Measurements from ENCODE around the gene SRCAP. TPM values are rescaled to one million over a fixed set of nuclear protein-coding genes. Genes with fewer than 3 reads are reported as not detected.

SRCAP gene
- total RNA-seq, 4 donors from 2014 or later: 32.9 to 57.7 (median 50.7) TPM

GRCh38 chr16:30722916-30723315 lies 23.9 kb downstream of the SRCAP start:
- Histone ChIP-seq H3K9me3 (no peaks in the 10 kb centered on the region), H3K4me1 (no peaks in the 10 kb centered on the region), H3K4me3 (replicated peaks in 1 of 3) (no peak overlapping the region), H3K27me3 (no peaks in the 10 kb centered on the region), H3K27ac (no peak overlapping the region), H3K36me3 (peaks cover 73 to 74% of the 10 kb centered on the region in 2 donors)
- DNase-seq: no peak
- TF ChIP-seq POLR2A (IDR thresholded peaks at IDR 0.05) (no peak), CTCF (IDR thresholded peaks at IDR 0.05) (no peak)
- WGBS, 2 donors: 90 to 93% methylated on average over 10 of the region's 10 CpGs
- intact Hi-C loops (cut with DNase I): no loop called here

- no peak for TF ChIP-seq CTCF (IDR thresholded peaks at IDR 0.05)
- no peak for TF ChIP-seq POLR2A (IDR thresholded peaks at IDR 0.05)
- Histone ChIP-seq H3K9me3 (no peaks in the 10 kb centered on the region), H3K4me1 (no peaks in the 10 kb centered on the region), H3K36me3 (peaks cover 67 to 71% of the 10 kb centered on the region in 2 donors), H3K4me3 (replicated peaks in 1 of 3) (no peak overlapping the region), H3K27me3 (no peaks in the 10 kb centered on the region), H3K27ac (no peak overlapping the region)
- WGBS, 2 donors: 93 to 95% methylated on average over 12 of the region's 12 CpGs
- DNase-seq: no peak
- intact Hi-C loops (cut with DNase I): no loop called here
These were observed 24.9 kb downstream of the SRCAP start for GRCh38 chr16:30723725-30724355.

- no peak for TF ChIP-seq CTCF (IDR thresholded peaks at IDR 0.05)
- TF ChIP-seq POLR2A (IDR thresholded peaks at IDR 0.05): no peak
- Histone ChIP-seq H3K9me3 (no peaks in the 10 kb centered on the region), H3K27ac (no peak overlapping the region), H3K36me3 (peaks cover 69 to 72% of the 10 kb centered on the region in 2 donors), H3K27me3 (no peaks in the 10 kb centered on the region), H3K4me3 (replicated peaks in 1 of 3) (no peak overlapping the region), H3K4me1 (no peaks in the 10 kb centered on the region)
- WGBS, 2 donors: 84 to 85% methylated on average over 23 of the region's 23 CpGs
- DNase-seq: no peak
- intact Hi-C loops (cut with DNase I): no loop called here
These were observed 25.9 kb downstream of the SRCAP start for GRCh38 chr16:30724641-30725417.

- Histone ChIP-seq H3K27me3 (no peaks in the 10 kb centered on the region), H3K9me3 (no peaks in the 10 kb centered on the region), H3K27ac (no peak overlapping the region), H3K36me3 (peaks cover 69 to 72% of the 10 kb centered on the region in 2 donors), H3K4me1 (no peaks in the 10 kb centered on the region), H3K4me3 (replicated peaks in 1 of 3) (no peak overlapping the region)
- intact Hi-C loops (cut with DNase I): no loop called here
- no peak for DNase-seq
- WGBS, 2 donors: 89 to 96% methylated on average over 3 of the region's 3 CpGs
- TF ChIP-seq CTCF (IDR thresholded peaks at IDR 0.05) (no peak), POLR2A (IDR thresholded peaks at IDR 0.05) (no peak)
These were observed 26.4 kb downstream of the SRCAP start for GRCh38 chr16:30725418-30725792.

- no peak overlapping the region for H3K4me3 ChIP-seq (replicated peaks in 1 of 3)
- 95 to 97% methylated on average over 6 of the region's 6 CpGs for WGBS, 2 donors
- no peak overlapping the region for H3K27ac ChIP-seq
- DNase-seq: no peak
- TF ChIP-seq CTCF (IDR thresholded peaks at IDR 0.05) (no peak), POLR2A (IDR thresholded peaks at IDR 0.05) (no peak)
- H3K27me3 ChIP-seq: no peaks in the 10 kb centered on the region
- peaks cover 67 to 69% of the 10 kb centered on the region in 2 donors for H3K36me3 ChIP-seq
- intact Hi-C loops (cut with DNase I): no loop called here
- H3K9me3 ChIP-seq: no peaks in the 10 kb centered on the region
- H3K4me1 ChIP-seq: no peaks in the 10 kb centered on the region
These were observed 29.4 kb downstream of the SRCAP start for GRCh38 chr16:30728321-30728720.
